OCI-LY1 (cell line): ENCODE results near the gene TMEM151A.

Experiments used
- H2AFZ ChIP-seq: fragments of 200-600 bp; sonication (generic), shearing (Covaris generic); 2 replicates; pipeline ENCODE4 v1.6.0; 2014; ENCODE audit warnings: antibody characterized with exemption, mild to moderate bottlenecking, low read length
- H3F3A ChIP-seq: fragments of 200-600 bp; sonication (generic), shearing (Covaris generic); 2 replicates; pipeline ENCODE4 v1.6.0; 2014; ENCODE audit warnings: mild to moderate bottlenecking, antibody characterized with exemption, low read length, moderate library complexity; ENCODE audit not compliant: insufficient read depth
- H3K27ac ChIP-seq: fragments of 200-600 bp; sonication (generic); 2 replicates; pipeline ENCODE4 v1.5.1; 2014; ENCODE audit warnings: low read length, mixed run types, mild to moderate bottlenecking, low read depth; ENCODE audit not compliant: poor library complexity, severe bottlenecking
- H3K27me3 ChIP-seq: fragments of 200-600 bp; sonication (generic); 2 replicates; pipeline ENCODE4 v1.6.0; 2014; ENCODE audit warnings: antibody characterized with exemption, mild to moderate bottlenecking, low read length, moderate library complexity; ENCODE audit not compliant: insufficient read depth
- H3K36me3 ChIP-seq: fragments of 200-600 bp; sonication (generic); 2 replicates; pipeline ENCODE4 v1.6.1; 2014; ENCODE audit warnings: mild to moderate bottlenecking, antibody characterized with exemption, low read length, moderate library complexity, mixed read lengths; ENCODE audit not compliant: insufficient read depth
- H3K4me1 ChIP-seq: fragments of 200-600 bp; sonication (generic); 2 replicates; pipeline ENCODE4 v1.5.1; 2014; ENCODE audit warnings: mild to moderate bottlenecking, low read length, moderate library complexity; ENCODE audit not compliant: insufficient read depth, severe bottlenecking
- H3K4me2 ChIP-seq: fragments of 200-600 bp; sonication (generic), shearing (Covaris generic); 2 replicates; pipeline ENCODE4 v1.6.1; 2014; ENCODE audit warnings: low read length
- H3K4me3 ChIP-seq: fragments of 200-600 bp; sonication (generic); 2 replicates; pipeline ENCODE4 v1.5.1; 2014; ENCODE audit warnings: low read length, low read depth, mild to moderate bottlenecking, mixed read lengths; ENCODE audit not compliant: poor library complexity, severe bottlenecking
- H3K79me2 ChIP-seq: fragments of 200-600 bp; shearing (Covaris generic); 2 replicates; pipeline ENCODE4 v1.6.1; 2016; ENCODE audit warnings: mixed run types, low read length, mixed read lengths; ENCODE audit not compliant: insufficient read depth
- H3K9ac ChIP-seq: fragments of 200-600 bp; sonication (generic), shearing (Covaris generic); 2 replicates; pipeline ENCODE4 v1.6.1; 2014; ENCODE audit warnings: mild to moderate bottlenecking, low read length, mixed read lengths
- H3K9me2 ChIP-seq: fragments of 200-600 bp; sonication (generic), shearing (Covaris generic); 2 replicates; pipeline ENCODE4 v1.6.1; 2014; ENCODE audit warnings: low read depth, mild to moderate bottlenecking, low read length, mixed read lengths
- H3K9me3 ChIP-seq: fragments of 200-600 bp; shearing (Covaris generic); 2 replicates; pipeline ENCODE4 v1.6.1; 2014; ENCODE audit warnings: low read length, mixed read lengths
- H4K20me1 ChIP-seq: fragments of 200-600 bp; sonication (generic), shearing (Covaris generic); 2 replicates; pipeline ENCODE4 v1.6.0; 2016; ENCODE audit warnings: mild to moderate bottlenecking, low read length; ENCODE audit not compliant: insufficient read depth
- CTCF ChIP-seq: fragments of 200-600 bp; sonication (generic), shearing (Covaris generic); IDR thresholded peaks from 2 replicates; pipeline ENCODE4 v1.5.1; 2017; ENCODE audit warnings: mild to moderate bottlenecking, antibody characterized with exemption, low read length, moderate library complexity, mixed read lengths
- EZH2 ChIP-seq: fragments of 200-600 bp; sonication (generic), shearing (Covaris generic); IDR thresholded peaks from 2 replicates; pipeline ENCODE4 v1.8.0; 2017; ENCODE audit warnings: borderline replicate concordance, mixed run types, mild to moderate bottlenecking, antibody characterized with exemption, low read length, moderate library complexity, mixed read lengths

The TMEM151A gene

GRCh38 chr11:66297610-66298009 lies 5.9 kb downstream of the TMEM151A start:
- TF ChIP-seq EZH2, result no peak
- no peak for TF ChIP-seq CTCF
- Histone ChIP-seq H4K20me1 (no peaks in the 10 kb centered on the region), H3F3A (no peaks in the 10 kb centered on the region), H3K79me2 (no peaks in the 10 kb centered on the region), H3K4me3 (no peak overlapping the region), H2AFZ (no peak overlapping the region), H3K9me3 (no peaks in the 10 kb centered on the region), H3K27ac (no peak overlapping the region), H3K36me3 (no peaks in the 10 kb centered on the region), H3K4me1 (no peaks in the 10 kb centered on the region), H3K9me2 (no peaks in the 10 kb centered on the region), H3K9ac (no peak overlapping the region), H3K4me2 (no peak overlapping the region), H3K27me3 (peaks cover 6% of the 10 kb centered on the region; the same call in 1 of the 2 replicates)

- Histone ChIP-seq H3K4me1 (no peaks in the 10 kb centered on the region), H3K27me3 (peaks cover 8% of the 10 kb centered on the region; the same call in 1 of the 2 replicates), H3K79me2 (no peaks in the 10 kb centered on the region), H3K4me2 (no peak overlapping the region), H3K4me3 (no peak overlapping the region), H3K9me3 (no peaks in the 10 kb centered on the region), H3K9ac (no peak overlapping the region), H3F3A (no peaks in the 10 kb centered on the region), H3K36me3 (no peaks in the 10 kb centered on the region), H3K9me2 (no peaks in the 10 kb centered on the region), H3K27ac (no peak overlapping the region), H4K20me1 (no peaks in the 10 kb centered on the region), H2AFZ (no peak overlapping the region)
- TF ChIP-seq CTCF (no peak), EZH2 (no peak)
Measured at GRCh38 chr11:66299186-66299585, 7.5 kb downstream of the TMEM151A start.

- Histone ChIP-seq H3K27me3 (peaks cover 13% of the 10 kb centered on the region; the same call in 1 of the 2 replicates), H3K27ac (no peak overlapping the region), H3K36me3 (no peaks in the 10 kb centered on the region), H3K4me2 (no peak overlapping the region), H3K9me3 (no peaks in the 10 kb centered on the region), H3K9me2 (no peaks in the 10 kb centered on the region), H3F3A (no peaks in the 10 kb centered on the region), H3K79me2 (no peaks in the 10 kb centered on the region), H3K4me3 (no peak overlapping the region), H4K20me1 (no peaks in the 10 kb centered on the region), H3K4me1 (no peaks in the 10 kb centered on the region), H3K9ac (no peak overlapping the region), H2AFZ (no peak overlapping the region)
- TF ChIP-seq CTCF (no peak), EZH2 (no peak)
Measured at GRCh38 chr11:66302656-66303055, 11.0 kb downstream of the TMEM151A start.
